ENCODE results near the gene SIPA1L3. TPM values are rescaled to one million over a fixed set of nuclear protein-coding genes. Genes with fewer than 3 reads are reported as not detected.
A peak's percentile ranks its signal among the peaks of the same experiment; 100 is the strongest.

SIPA1L3 gene
- total and polyA plus RNA-seq, 9 of the 15 experiments (the other 6 are each of a cell fraction or from before 2014, with no cell fraction given): 0.01 to 6.1 (median 2.5) TPM

DNA sequence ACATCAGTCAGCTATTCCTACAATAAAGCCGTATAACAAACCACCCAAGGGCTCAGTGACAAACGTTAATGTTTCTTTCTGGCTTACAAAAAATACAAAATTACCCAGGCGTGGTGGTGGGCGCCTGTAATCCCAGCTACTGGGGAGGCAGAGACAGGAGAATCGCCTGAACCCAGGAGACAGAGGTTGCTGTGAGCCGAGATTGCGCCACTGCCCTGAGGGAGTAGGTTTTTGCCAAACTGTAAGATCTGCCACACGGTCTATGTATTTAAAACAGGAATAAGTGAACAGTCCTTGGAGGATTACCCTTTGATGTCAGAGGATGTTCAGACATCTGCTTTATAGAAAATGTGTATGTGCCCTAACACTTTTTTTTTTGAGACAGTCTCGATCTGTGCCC, 211.2 kb downstream of the SIPA1L3 start (continued):
- TF ChIP-seq STAT6 (CRISPR knock-in tag; IDR thresholded peaks at IDR 0.05): no peak
- no peak for TF ChIP-seq NCOA4 (IDR thresholded peaks at IDR 0.05; ENCODE audit: partially characterized antibody)
- TF ChIP-seq NFATC3 (IDR thresholded peaks at IDR 0.05): no peak
- TF ChIP-seq MXI1 (IDR thresholded peaks at IDR 0.05; ENCODE audit: low read depth, low read length): no peak
- TF ChIP-seq RBM34 (IDR thresholded peaks at IDR 0.05; ENCODE audit: borderline replicate concordance, insufficient read depth, low read length): no peak
- TF ChIP-seq ZNF444 (CRISPR knock-in tag; IDR thresholded peaks at IDR 0.05): no peak
- no peak for TF ChIP-seq HDGF (IDR thresholded peaks at IDR 0.05)
- no peak for TF ChIP-seq SMAD4 (CRISPR knock-in tag; conservative IDR thresholded peaks at IDR 0.05)
- TF ChIP-seq ZNF184 (CRISPR knock-in tag; IDR thresholded peaks at IDR 0.05): no peak
- no peak for TF ChIP-seq ZEB2 (IDR thresholded peaks at IDR 0.05)

GRCh38 chr19:38120471-38121025, 213.5 kb downstream of the SIPA1L3 start:
- Histone ChIP-seq H3K9me3 (replicated peaks; ENCODE audit: control insufficient read depth, insufficient read depth, low read depth, low read length) (0 out of 2 replicates have a peak, but pooled peaks cover 6% of the 10 kb centered on the region), H3K36me3 (ENCODE audit: control insufficient read depth, insufficient read depth, low read length) (no peaks in the 10 kb centered on the region), H4K20me1 (replicated peaks; ENCODE audit: control insufficient read depth, insufficient read depth, low read length) (no peaks in the 10 kb centered on the region), H3K4me2 (ENCODE audit: insufficient read depth, low read length) (no peak overlapping the region), H3K4me1 (replicated peaks in 1 of 2; ENCODE audit: control insufficient read depth in 2 of 2, insufficient read depth in 2 of 2, low read length in 2 of 2) (peaks cover 10 to 13% of the 10 kb centered on the region in 2 experiments; a peak in 4 of 5 replicates), H3K9me1 (ENCODE audit: control insufficient read depth, insufficient read depth, low read length) (no peaks in the 10 kb centered on the region), H3K27me3 (ENCODE audit: control insufficient read depth in 2 of 2, insufficient read depth in 2 of 2, low read length in 2 of 2) (no peaks in the 10 kb centered on the region), H3K27ac (ENCODE audit: extremely low read depth, low read depth, low read length) (no peak overlapping the region), H3K79me2 (ENCODE audit: control insufficient read depth, insufficient read depth, low read length) (no peaks in the 10 kb centered on the region), H2AFZ (ENCODE audit: low read depth, low read length) (no peak overlapping the region), H3K9ac (ENCODE audit: insufficient read depth in 1 of 2, low read depth in 2 of 2, low read length in 2 of 2) (no peak overlapping the region), H3K4me3 (no peak overlapping the region)
- ChIA-PET CTCF (ENCODE audit: low intra/inter-chr PET ratio) (no interaction called here), POLR2A (interaction anchor here (0.6 kb wide), 1 partner anchor 197 kb away, joined by 3 read pairs; no protein-coding TSS in a partner anchor)
- ATAC-seq (no peak), DNase-seq (ENCODE audit: extremely low read depth in 1 of 4, low spot score in 3 of 4) (peak in 2 of 4 experiments; percentile 31 to 40), FAIRE-seq (no peak)
- intact Hi-C loops (cut with micrococcal nuclease) (no loop called here), in situ Hi-C loops (cut with MboI) (no loop called here)
- TF ChIP-seq ZNF354B (CRISPR knock-in tag; IDR thresholded peaks at IDR 0.05) (peak; percentile 98), SRSF7 (optimal IDR thresholded peaks at IDR 0.05; ENCODE audit: low read depth, low read length) (no peak), CBX3 (IDR thresholded peaks at IDR 0.05; ENCODE audit: borderline replicate concordance in 1 of 2, low read length in 2 of 2) (0 out of 3 replicates have a peak, but pooled peaks of 1 of the 2 experiments have one; percentile 31), RBM34 (IDR thresholded peaks at IDR 0.05; ENCODE audit: borderline replicate concordance, insufficient read depth, low read length) (no peak), CBFA2T3 (IDR thresholded peaks at IDR 0.05) (peak; percentile 46), ZNF507 (tag; conservative IDR thresholded peaks at IDR 0.05) (peak; percentile 99), FOXA3 (CRISPR knock-in tag; conservative IDR thresholded peaks at IDR 0.05 in 1 of 2, IDR thresholded peaks at IDR 0.05 in 1 of 2) (no peak)
- TF ChIP-seq, protein P1, sequence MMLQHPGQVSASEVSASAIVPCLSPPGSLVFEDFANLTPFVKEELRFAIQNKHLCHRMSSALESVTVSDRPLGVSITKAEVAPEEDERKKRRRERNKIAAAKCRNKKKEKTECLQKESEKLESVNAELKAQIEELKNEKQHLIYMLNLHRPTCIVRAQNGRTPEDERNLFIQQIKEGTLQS (IDR thresholded peaks at IDR 0.05): no peak
- TF ChIP-seq, protein P1 (CRISPR knock-in tag; conservative IDR thresholded peaks at IDR 0.05): no peak
- WGBS (ENCODE audit: insufficient coverage, low coverage, missing lambda C conversion rate): 51% methylated on average over 4 of the region's 4 CpGs
- BruUV-seq (replicated peaks): no TSS peak

Measured in K562 (cell line).